Measurements from ENCODE around the gene TLR1. TPM values are rescaled to one million over a fixed set of nuclear protein-coding genes. Genes with fewer than 3 reads are reported as not detected.

TLR1 gene
- not detected in 2 replicates for total RNA-seq (2014; rRNA removed; shearing (Covaris generic))

GRCh38 chr4:38804654-38805295, at the start of gene TLR1:
TLR1 (minus strand) TSS chr4:38804791; CDS start chr4:38798831, 5,960 bp downstream.
- in situ Hi-C loops (cut with HindIII; ENCODE audit: low sequenced_read_pairs), result no loop called here
- peak; percentile 27 for DNase-seq (ENCODE audit: low spot score)

- no peak for DNase-seq (ENCODE audit: low spot score)
- in situ Hi-C loops (cut with HindIII; ENCODE audit: low sequenced_read_pairs), result no loop called here
Observed at GRCh38 chr4:38846015-38846414, 41.4 kb upstream of the TLR1 start.

- in situ Hi-C loops (cut with HindIII; ENCODE audit: low sequenced_read_pairs), result no loop called here
- no peak for DNase-seq (ENCODE audit: low spot score)
Observed at GRCh38 chr4:38842994-38843393, 38.4 kb upstream of the TLR1 start.

- in situ Hi-C loops (cut with HindIII; ENCODE audit: low sequenced_read_pairs), result no loop called here
- no peak for DNase-seq (ENCODE audit: low spot score)
Observed at GRCh38 chr4:38837849-38838248, 33.3 kb upstream of the TLR1 start.

- in situ Hi-C loops (cut with HindIII; ENCODE audit: low sequenced_read_pairs), result no loop called here
Observed at GRCh38 chr4:38837334-38837733, 32.7 kb upstream of the TLR1 start.

GRCh38 chr4:38834570-38834969, 30.0 kb upstream of the TLR1 start:
- no peak for DNase-seq (ENCODE audit: low spot score)
- in situ Hi-C loops (cut with HindIII; ENCODE audit: low sequenced_read_pairs), result no loop called here

More at GRCh38 chr4:38837334-38837733, 32.7 kb upstream of the TLR1 start:
- DNase-seq (ENCODE audit: low spot score), result no peak

GRCh38 chr4:38832624-38833528, 28.3 kb upstream of the TLR1 start:
- in situ Hi-C loops (cut with HindIII; ENCODE audit: low sequenced_read_pairs), result no loop called here
- DNase-seq (ENCODE audit: low spot score), result no peak

GRCh38 chr4:38832206-38832605, 27.6 kb upstream of the TLR1 start:
- no peak for DNase-seq (ENCODE audit: low spot score)
- in situ Hi-C loops (cut with HindIII; ENCODE audit: low sequenced_read_pairs), result no loop called here

GRCh38 chr4:38831653-38832052, 27.1 kb upstream of the TLR1 start:
- no peak for DNase-seq (ENCODE audit: low spot score)
- in situ Hi-C loops (cut with HindIII; ENCODE audit: low sequenced_read_pairs), result no loop called here

- in situ Hi-C loops (cut with HindIII; ENCODE audit: low sequenced_read_pairs), result no loop called here
- DNase-seq (ENCODE audit: low spot score), result no peak
Observed at GRCh38 chr4:38829237-38829636, 24.6 kb upstream of the TLR1 start.

GRCh38 chr4:38823766-38824165, 19.2 kb upstream of the TLR1 start:
- no peak for DNase-seq (ENCODE audit: low spot score)

GRCh38 chr4:38822748-38823303, 18.2 kb upstream of the TLR1 start:
- DNase-seq (ENCODE audit: low spot score), result no peak
- in situ Hi-C loops (cut with HindIII; ENCODE audit: low sequenced_read_pairs), result no loop called here

More at GRCh38 chr4:38823766-38824165, 19.2 kb upstream of the TLR1 start:
- in situ Hi-C loops (cut with HindIII; ENCODE audit: low sequenced_read_pairs), result no loop called here

- in situ Hi-C loops (cut with HindIII; ENCODE audit: low sequenced_read_pairs), result no loop called here
- no peak for DNase-seq (ENCODE audit: low spot score)
Observed at GRCh38 chr4:38821739-38822138, 17.1 kb upstream of the TLR1 start.

GRCh38 chr4:38820329-38821061, 15.9 kb upstream of the TLR1 start:
- in situ Hi-C loops (cut with HindIII; ENCODE audit: low sequenced_read_pairs), result no loop called here
- no peak for DNase-seq (ENCODE audit: low spot score)

- no peak for DNase-seq (ENCODE audit: low spot score)
- in situ Hi-C loops (cut with HindIII; ENCODE audit: low sequenced_read_pairs), result no loop called here
Observed at GRCh38 chr4:38819569-38819968, 15.0 kb upstream of the TLR1 start.

- no peak for DNase-seq (ENCODE audit: low spot score)
- in situ Hi-C loops (cut with HindIII; ENCODE audit: low sequenced_read_pairs), result no loop called here
Observed at GRCh38 chr4:38818441-38818976, 13.9 kb upstream of the TLR1 start.

GRCh38 chr4:38815885-38816782, 11.5 kb upstream of the TLR1 start:
- DNase-seq (ENCODE audit: low spot score), result no peak
- in situ Hi-C loops (cut with HindIII; ENCODE audit: low sequenced_read_pairs), result no loop called here

- DNase-seq (ENCODE audit: low spot score), result no peak
- in situ Hi-C loops (cut with HindIII; ENCODE audit: low sequenced_read_pairs), result no loop called here
Observed at GRCh38 chr4:38814386-38814785, 9.8 kb upstream of the TLR1 start.
